Measurements from ENCODE around the gene PADI1.

PADI1 gene

GRCh38 chr1:17255336-17255735 lies 50.4 kb downstream of the PADI1 start:
- Histone ChIP-seq H3K4me1 (ENCODE audit: control insufficient read depth in 1 of 2, insufficient read depth in 2 of 2, low read length in 2 of 2) (peaks cover 6 to 9% of the 10 kb centered on the region in 2 donors), H3K36me3 (ENCODE audit: control insufficient read depth in 1 of 2, insufficient read depth in 2 of 2, low read length in 2 of 2) (no peaks in the 10 kb centered on the region), H3K9ac (ENCODE audit: low read depth in 1 of 2, low read length in 2 of 2) (no peak overlapping the region), H3K27ac (ENCODE audit: low read depth, low read length) (no peak overlapping the region), H3K27me3 (ENCODE audit: control insufficient read depth in 1 of 2, insufficient read depth in 2 of 2, low read length in 2 of 2) (peaks cover 0 to 6% of the 10 kb centered on the region in 2 donors), H3K4me3 (ENCODE audit: low read depth in 1 of 2, low read length in 2 of 2) (no peak overlapping the region), H3K9me3 (ENCODE audit: control insufficient read depth in 1 of 2, low read length in 2 of 2) (no peaks in the 10 kb centered on the region)

DNA sequence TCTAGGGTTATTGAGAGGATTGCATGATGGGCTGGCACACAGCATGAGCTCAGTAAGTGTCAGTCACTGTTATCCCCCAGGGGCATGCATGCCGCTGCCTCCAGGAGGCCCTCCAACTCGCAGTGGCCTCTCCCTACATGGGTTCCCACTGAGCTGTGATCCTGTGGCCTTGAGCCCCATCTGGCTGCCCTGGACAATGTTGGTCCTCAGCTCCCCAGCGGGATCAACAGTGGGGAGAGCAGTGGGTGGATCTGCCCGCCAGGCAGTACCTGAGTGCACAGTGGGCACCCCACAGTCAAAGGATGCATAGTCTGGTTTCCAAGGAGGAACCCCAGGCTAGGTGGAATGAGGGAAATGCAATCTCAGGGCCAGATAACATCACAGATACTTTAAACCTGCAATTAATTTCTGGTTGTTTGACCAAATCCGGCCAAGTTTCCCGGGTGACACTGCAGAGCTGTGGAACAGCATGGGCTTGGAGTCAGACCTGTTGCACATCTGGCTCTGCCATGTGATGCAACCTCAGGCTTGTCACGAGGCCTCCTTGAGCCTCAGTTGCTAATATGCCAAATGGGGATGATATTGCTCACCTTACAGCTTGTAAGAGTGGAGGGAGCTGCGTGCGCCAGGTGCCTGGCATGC lies 53.3 kb downstream of the PADI1 start:
- Histone ChIP-seq H3K27me3 (ENCODE audit: control insufficient read depth in 1 of 2, insufficient read depth in 2 of 2, low read length in 2 of 2) (peaks cover 0 to 11% of the 10 kb centered on the region in 2 donors), H3K4me3 (ENCODE audit: low read depth in 1 of 2, low read length in 2 of 2) (no peak overlapping the region), H3K36me3 (ENCODE audit: control insufficient read depth in 1 of 2, insufficient read depth in 2 of 2, low read length in 2 of 2) (no peaks in the 10 kb centered on the region), H3K9me3 (ENCODE audit: control insufficient read depth in 1 of 2, low read length in 2 of 2) (no peaks in the 10 kb centered on the region), H3K4me1 (ENCODE audit: control insufficient read depth in 1 of 2, insufficient read depth in 2 of 2, low read length in 2 of 2) (no peaks in the 10 kb centered on the region), H3K9ac (ENCODE audit: low read depth in 1 of 2, low read length in 2 of 2) (no peak overlapping the region), H3K27ac (ENCODE audit: low read depth, low read length) (no peak overlapping the region)

GRCh38 chr1:17258758-17259130 lies 53.8 kb downstream of the PADI1 start:
- Histone ChIP-seq H3K4me3 (ENCODE audit: low read depth in 1 of 2, low read length in 2 of 2) (no peak overlapping the region), H3K9ac (ENCODE audit: low read depth in 1 of 2, low read length in 2 of 2) (no peak overlapping the region), H3K4me1 (ENCODE audit: control insufficient read depth in 1 of 2, insufficient read depth in 2 of 2, low read length in 2 of 2) (no peaks in the 10 kb centered on the region), H3K36me3 (ENCODE audit: control insufficient read depth in 1 of 2, insufficient read depth in 2 of 2, low read length in 2 of 2) (no peaks in the 10 kb centered on the region), H3K27ac (ENCODE audit: low read depth, low read length) (no peak overlapping the region), H3K27me3 (ENCODE audit: control insufficient read depth in 1 of 2, insufficient read depth in 2 of 2, low read length in 2 of 2) (peaks cover 0 to 11% of the 10 kb centered on the region in 2 donors), H3K9me3 (ENCODE audit: control insufficient read depth in 1 of 2, low read length in 2 of 2) (no peaks in the 10 kb centered on the region)

GRCh38 chr1:17259233-17259873 lies 54.4 kb downstream of the PADI1 start:
- Histone ChIP-seq H3K36me3 (ENCODE audit: control insufficient read depth in 1 of 2, insufficient read depth in 2 of 2, low read length in 2 of 2) (no peaks in the 10 kb centered on the region), H3K9me3 (ENCODE audit: control insufficient read depth in 1 of 2, low read length in 2 of 2) (no peaks in the 10 kb centered on the region), H3K4me3 (ENCODE audit: low read depth in 1 of 2, low read length in 2 of 2) (no peak overlapping the region), H3K4me1 (ENCODE audit: control insufficient read depth in 1 of 2, insufficient read depth in 2 of 2, low read length in 2 of 2) (no peaks in the 10 kb centered on the region), H3K27me3 (ENCODE audit: control insufficient read depth in 1 of 2, insufficient read depth in 2 of 2, low read length in 2 of 2) (peaks cover 0 to 11% of the 10 kb centered on the region in 2 donors), H3K27ac (ENCODE audit: low read depth, low read length) (no peak overlapping the region), H3K9ac (ENCODE audit: low read depth in 1 of 2, low read length in 2 of 2) (no peak overlapping the region)

DNA sequence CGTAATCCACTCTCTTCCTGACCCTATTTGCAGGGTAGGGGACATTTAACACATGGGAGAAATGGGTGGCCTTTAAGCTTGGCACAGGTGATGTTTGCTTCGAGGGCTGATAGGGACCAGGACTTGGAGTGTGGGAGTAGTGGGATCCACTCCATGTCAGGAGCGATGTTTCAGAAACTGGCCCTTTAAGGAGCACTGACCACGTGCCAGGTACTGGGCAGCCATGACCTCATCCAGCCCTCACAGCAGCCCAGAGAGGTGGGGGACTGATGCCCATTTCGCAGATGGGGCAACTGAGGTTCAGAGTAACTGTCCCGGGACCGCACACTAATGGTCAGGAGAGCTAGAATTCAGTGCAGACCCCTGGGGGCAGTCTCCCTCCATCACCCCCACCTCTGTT lies 55.3 kb downstream of the PADI1 start:
- H3K9ac ChIP-seq (ENCODE audit: low read depth in 1 of 2, low read length in 2 of 2): no peak overlapping the region
- no peaks in the 10 kb centered on the region for H3K4me1 ChIP-seq (ENCODE audit: control insufficient read depth in 1 of 2, insufficient read depth in 2 of 2, low read length in 2 of 2)
- H3K9me3 ChIP-seq (ENCODE audit: control insufficient read depth in 1 of 2, low read length in 2 of 2): no peaks in the 10 kb centered on the region
- no peak overlapping the region for H3K4me3 ChIP-seq (ENCODE audit: low read depth in 1 of 2, low read length in 2 of 2)
- peaks cover 0 to 11% of the 10 kb centered on the region in 2 donors for H3K27me3 ChIP-seq (ENCODE audit: control insufficient read depth in 1 of 2, insufficient read depth in 2 of 2, low read length in 2 of 2)
- no peaks in the 10 kb centered on the region for H3K36me3 ChIP-seq (ENCODE audit: control insufficient read depth in 1 of 2, insufficient read depth in 2 of 2, low read length in 2 of 2)
- H3K27ac ChIP-seq (ENCODE audit: low read depth, low read length): no peak overlapping the region

GRCh38 chr1:17260738-17261137 lies 55.8 kb downstream of the PADI1 start:
- Histone ChIP-seq H3K27ac (ENCODE audit: low read depth, low read length) (no peak overlapping the region), H3K36me3 (ENCODE audit: control insufficient read depth in 1 of 2, insufficient read depth in 2 of 2, low read length in 2 of 2) (no peaks in the 10 kb centered on the region), H3K9ac (ENCODE audit: low read depth in 1 of 2, low read length in 2 of 2) (no peak overlapping the region), H3K4me1 (ENCODE audit: control insufficient read depth in 1 of 2, insufficient read depth in 2 of 2, low read length in 2 of 2) (no peaks in the 10 kb centered on the region), H3K4me3 (ENCODE audit: low read depth in 1 of 2, low read length in 2 of 2) (no peak overlapping the region), H3K27me3 (ENCODE audit: control insufficient read depth in 1 of 2, insufficient read depth in 2 of 2, low read length in 2 of 2) (peaks cover 0 to 11% of the 10 kb centered on the region in 2 donors), H3K9me3 (ENCODE audit: control insufficient read depth in 1 of 2, low read length in 2 of 2) (no peaks in the 10 kb centered on the region)

DNA sequence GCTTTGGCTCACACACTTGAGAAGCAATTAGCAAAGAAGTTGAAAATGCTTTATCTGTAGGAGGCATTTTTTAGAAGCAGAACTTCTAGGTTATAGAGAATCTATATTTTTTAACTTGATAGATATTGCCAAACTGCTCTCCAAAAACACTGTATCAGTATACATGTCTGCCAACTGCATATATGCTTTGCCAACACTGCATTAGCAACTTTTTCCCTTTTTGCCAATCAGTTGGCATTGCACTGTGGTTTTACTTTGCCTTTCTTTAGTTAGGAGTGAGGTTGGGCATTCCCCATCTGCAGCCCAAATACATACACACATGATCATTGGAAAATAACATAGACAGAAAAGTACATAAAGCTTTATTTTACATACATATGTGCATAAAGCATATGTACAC lies 59.0 kb downstream of the PADI1 start:
- Histone ChIP-seq H3K9me3 (ENCODE audit: control insufficient read depth in 1 of 2, low read length in 2 of 2) (no peaks in the 10 kb centered on the region), H3K4me1 (ENCODE audit: control insufficient read depth in 1 of 2, insufficient read depth in 2 of 2, low read length in 2 of 2) (no peaks in the 10 kb centered on the region), H3K27me3 (ENCODE audit: control insufficient read depth in 1 of 2, insufficient read depth in 2 of 2, low read length in 2 of 2) (peaks cover 0 to 11% of the 10 kb centered on the region in 2 donors), H3K9ac (ENCODE audit: low read depth in 1 of 2, low read length in 2 of 2) (no peak overlapping the region), H3K4me3 (ENCODE audit: low read depth in 1 of 2, low read length in 2 of 2) (no peak overlapping the region), H3K36me3 (ENCODE audit: control insufficient read depth in 1 of 2, insufficient read depth in 2 of 2, low read length in 2 of 2) (no peaks in the 10 kb centered on the region), H3K27ac (ENCODE audit: low read depth, low read length) (no peak overlapping the region)

DNA sequence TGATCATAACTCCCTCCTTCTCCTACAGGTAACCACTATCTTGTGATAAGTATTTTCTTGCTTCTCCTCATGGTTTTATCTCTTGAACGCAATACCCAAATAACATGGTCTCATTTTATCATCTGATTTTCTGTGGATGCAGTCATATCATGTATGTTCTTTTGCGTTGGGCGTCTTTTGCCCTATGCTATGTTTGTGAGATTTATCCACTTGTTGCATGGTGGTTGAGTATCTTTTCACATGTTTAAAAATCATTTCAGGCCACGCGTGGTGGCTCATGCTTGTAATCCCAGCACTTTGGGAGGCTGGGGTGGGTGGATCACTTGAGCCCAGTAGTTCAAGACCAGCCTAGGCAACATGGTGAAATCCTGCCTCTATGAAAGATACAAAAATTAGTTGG lies 59.5 kb downstream of the PADI1 start:
- H3K36me3 ChIP-seq (ENCODE audit: control insufficient read depth in 1 of 2, insufficient read depth in 2 of 2, low read length in 2 of 2): no peaks in the 10 kb centered on the region
- no peak overlapping the region for H3K27ac ChIP-seq (ENCODE audit: low read depth, low read length)
- H3K9me3 ChIP-seq (ENCODE audit: control insufficient read depth in 1 of 2, low read length in 2 of 2): no peaks in the 10 kb centered on the region
- peaks cover 0 to 10% of the 10 kb centered on the region in 2 donors for H3K27me3 ChIP-seq (ENCODE audit: control insufficient read depth in 1 of 2, insufficient read depth in 2 of 2, low read length in 2 of 2)
- H3K9ac ChIP-seq (ENCODE audit: low read depth in 1 of 2, low read length in 2 of 2): no peak overlapping the region
- H3K4me1 ChIP-seq (ENCODE audit: control insufficient read depth in 1 of 2, insufficient read depth in 2 of 2, low read length in 2 of 2): no peaks in the 10 kb centered on the region
- no peak overlapping the region for H3K4me3 ChIP-seq (ENCODE audit: low read depth in 1 of 2, low read length in 2 of 2)

GRCh38 chr1:17265162-17265561 lies 60.2 kb downstream of the PADI1 start:
- no peak overlapping the region for H3K4me3 ChIP-seq (ENCODE audit: low read depth in 1 of 2, low read length in 2 of 2)
- H3K9me3 ChIP-seq (ENCODE audit: control insufficient read depth in 1 of 2, low read length in 2 of 2): no peaks in the 10 kb centered on the region
- no peaks in the 10 kb centered on the region for H3K4me1 ChIP-seq (ENCODE audit: control insufficient read depth in 1 of 2, insufficient read depth in 2 of 2, low read length in 2 of 2)
- H3K27ac ChIP-seq (ENCODE audit: low read depth, low read length): no peak overlapping the region
- H3K36me3 ChIP-seq (ENCODE audit: control insufficient read depth in 1 of 2, insufficient read depth in 2 of 2, low read length in 2 of 2): no peaks in the 10 kb centered on the region
- peaks cover 0 to 5% of the 10 kb centered on the region in 2 donors for H3K27me3 ChIP-seq (ENCODE audit: control insufficient read depth in 1 of 2, insufficient read depth in 2 of 2, low read length in 2 of 2)
- no peak overlapping the region for H3K9ac ChIP-seq (ENCODE audit: low read depth in 1 of 2, low read length in 2 of 2)

GRCh38 chr1:17265950-17266349 lies 61.0 kb downstream of the PADI1 start:
- H3K27me3 ChIP-seq (ENCODE audit: control insufficient read depth in 1 of 2, insufficient read depth in 2 of 2, low read length in 2 of 2): peaks cover 0 to 2% of the 10 kb centered on the region in 2 donors
- H3K4me3 ChIP-seq (ENCODE audit: low read depth in 1 of 2, low read length in 2 of 2): no peak overlapping the region
- H3K27ac ChIP-seq (ENCODE audit: low read depth, low read length): no peak overlapping the region
- H3K9ac ChIP-seq (ENCODE audit: low read depth in 1 of 2, low read length in 2 of 2): no peak overlapping the region
- no peaks in the 10 kb centered on the region for H3K4me1 ChIP-seq (ENCODE audit: control insufficient read depth in 1 of 2, insufficient read depth in 2 of 2, low read length in 2 of 2)
- H3K36me3 ChIP-seq (ENCODE audit: control insufficient read depth in 1 of 2, insufficient read depth in 2 of 2, low read length in 2 of 2): no peaks in the 10 kb centered on the region
- H3K9me3 ChIP-seq (ENCODE audit: control insufficient read depth in 1 of 2, low read length in 2 of 2): no peaks in the 10 kb centered on the region

Data from duodenal mucosa (tissue), 2 donors.